ENCODE results near the gene HDAC7. TPM values are rescaled to one million over a fixed set of nuclear protein-coding genes. Genes with fewer than 3 reads are reported as not detected.

Gene HDAC7
- total and polyA plus RNA-seq, 12 donors: 26.9 to 75.6 (median 40.3) TPM

DNA sequence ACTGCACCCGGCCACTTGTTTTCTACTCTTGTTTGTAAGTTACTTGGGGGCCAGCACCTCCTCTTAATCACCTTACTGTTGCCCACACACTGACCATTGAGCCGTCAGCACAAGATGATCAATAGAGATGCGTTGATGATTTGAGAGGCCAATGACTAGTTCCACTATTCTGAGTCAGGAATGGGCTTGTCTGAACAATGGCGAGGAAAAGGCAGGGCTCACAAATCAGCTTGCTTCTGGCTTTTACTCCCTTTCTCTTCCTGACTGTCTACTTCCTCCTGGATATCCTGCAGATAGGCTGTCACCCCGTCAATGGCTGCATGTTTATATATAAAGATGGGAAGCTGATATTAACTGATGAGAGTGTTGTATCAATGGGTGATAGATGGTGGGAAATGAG lies 29.1 kb upstream of the HDAC7 start:
- Histone ChIP-seq H3K36me3 (peaks cover 0 to 56% (median 0%) of the 10 kb centered on the region in 9 donors), H3K4me1 (peaks cover 0 to 8% (median 0%) of the 10 kb centered on the region in 9 donors), H3K9me3 (no peaks in the 10 kb centered on the region), H3K27me3 (no peaks in the 10 kb centered on the region), H3K4me3 (no peak overlapping the region), H3K27ac (no peak overlapping the region)
- DNase-seq: no peak
- TF ChIP-seq, protein P1, sequence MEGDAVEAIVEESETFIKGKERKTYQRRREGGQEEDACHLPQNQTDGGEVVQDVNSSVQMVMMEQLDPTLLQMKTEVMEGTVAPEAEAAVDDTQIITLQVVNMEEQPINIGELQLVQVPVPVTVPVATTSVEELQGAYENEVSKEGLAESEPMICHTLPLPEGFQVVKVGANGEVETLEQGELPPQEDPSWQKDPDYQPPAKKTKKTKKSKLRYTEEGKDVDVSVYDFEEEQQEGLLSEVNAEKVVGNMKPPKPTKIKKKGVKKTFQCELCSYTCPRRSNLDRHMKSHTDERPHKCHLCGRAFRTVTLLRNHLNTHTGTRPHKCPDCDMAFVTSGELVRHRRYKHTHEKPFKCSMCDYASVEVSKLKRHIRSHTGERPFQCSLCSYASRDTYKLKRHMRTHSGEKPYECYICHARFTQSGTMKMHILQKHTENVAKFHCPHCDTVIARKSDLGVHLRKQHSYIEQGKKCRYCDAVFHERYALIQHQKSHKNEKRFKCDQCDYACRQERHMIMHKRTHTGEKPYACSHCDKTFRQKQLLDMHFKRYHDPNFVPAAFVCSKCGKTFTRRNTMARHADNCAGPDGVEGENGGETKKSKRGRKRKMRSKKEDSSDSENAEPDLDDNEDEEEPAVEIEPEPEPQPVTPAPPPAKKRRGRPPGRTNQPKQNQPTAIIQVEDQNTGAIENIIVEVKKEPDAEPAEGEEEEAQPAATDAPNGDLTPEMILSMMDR (IDR thresholded peaks at IDR 0.05): no peak
- intact Hi-C loops (cut with DNase I): no loop called here
- no peak for ATAC-seq
- 66 to 79% methylated on average over 5 of the region's 5 CpGs for WGBS, 2 donors

DNA sequence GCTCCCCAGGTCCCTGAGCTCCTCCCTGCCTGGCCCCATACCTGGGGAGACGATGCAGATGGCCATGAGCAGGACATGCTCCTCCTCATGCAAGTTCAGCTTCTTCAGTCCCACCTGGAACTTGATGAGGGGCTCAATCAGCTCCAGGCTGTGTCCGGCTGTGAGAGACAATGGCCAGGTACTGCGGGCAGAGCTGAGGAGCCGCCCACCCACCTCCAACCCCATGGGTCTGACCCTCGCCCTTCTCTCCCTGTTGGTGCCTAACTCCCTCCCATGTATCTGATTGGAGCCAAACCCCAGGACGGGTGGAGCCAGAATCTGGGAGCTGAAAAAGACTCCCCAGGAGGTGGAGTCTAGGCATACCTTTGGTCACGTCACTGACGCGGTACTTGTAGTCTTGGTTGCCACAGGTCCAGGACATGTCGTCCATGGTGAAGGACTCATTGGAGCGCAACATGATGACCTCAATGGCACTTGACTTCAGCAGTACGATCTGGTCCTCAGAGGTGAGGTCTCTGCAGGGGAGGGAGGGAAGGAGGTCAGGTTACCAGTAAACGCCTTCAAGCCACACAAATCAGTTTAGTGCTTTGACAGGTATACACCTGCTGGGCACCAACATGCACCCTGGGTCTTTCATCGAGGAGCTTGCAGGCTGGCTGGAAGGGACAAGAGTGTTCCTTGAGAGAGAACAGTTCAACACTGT lies 26.7 kb upstream of the HDAC7 start:
- 93 to 94% methylated on average over 14 of the region's 14 CpGs for WGBS, 2 donors
- DNase-seq: no peak

DNA sequence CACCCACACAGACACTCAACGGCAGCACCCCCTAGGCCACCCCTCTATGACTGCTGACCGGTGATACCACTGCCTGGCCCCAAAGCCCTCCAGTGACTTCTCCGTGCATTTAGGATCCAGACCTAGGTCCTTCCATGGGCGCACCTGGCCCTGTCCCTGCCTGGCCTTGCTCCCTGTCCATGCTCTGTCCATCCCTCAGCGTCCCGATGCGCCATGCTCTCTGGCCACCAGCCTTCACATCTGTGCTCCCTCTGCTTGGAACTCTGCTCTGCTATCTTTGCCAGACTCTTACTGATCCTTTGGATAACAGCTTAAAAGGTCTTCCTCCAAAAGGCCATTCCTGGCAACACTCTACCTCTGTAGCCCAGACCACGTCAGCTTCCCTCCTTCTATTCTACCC lies 25.4 kb upstream of the HDAC7 start:
- TF ChIP-seq, protein P1 (IDR thresholded peaks at IDR 0.05): no peak
- intact Hi-C loops (cut with DNase I): no loop called here

More for the DNA sequence above, 26.7 kb upstream of the HDAC7 start:
- intact Hi-C loops (cut with DNase I): no loop called here
- no peaks in the 10 kb centered on the region for H3K9me3 ChIP-seq
- no peaks in the 10 kb centered on the region for H3K27me3 ChIP-seq
- TF ChIP-seq, protein P1 (IDR thresholded peaks at IDR 0.05): no peak
- ATAC-seq: no peak
- peaks cover 0 to 8% (median 0%) of the 10 kb centered on the region in 9 donors for H3K4me1 ChIP-seq
- H3K4me3 ChIP-seq: no peak overlapping the region
- peaks cover 0 to 39% (median 0%) of the 10 kb centered on the region in 9 donors for H3K36me3 ChIP-seq
- H3K27ac ChIP-seq: no peak overlapping the region

DNA sequence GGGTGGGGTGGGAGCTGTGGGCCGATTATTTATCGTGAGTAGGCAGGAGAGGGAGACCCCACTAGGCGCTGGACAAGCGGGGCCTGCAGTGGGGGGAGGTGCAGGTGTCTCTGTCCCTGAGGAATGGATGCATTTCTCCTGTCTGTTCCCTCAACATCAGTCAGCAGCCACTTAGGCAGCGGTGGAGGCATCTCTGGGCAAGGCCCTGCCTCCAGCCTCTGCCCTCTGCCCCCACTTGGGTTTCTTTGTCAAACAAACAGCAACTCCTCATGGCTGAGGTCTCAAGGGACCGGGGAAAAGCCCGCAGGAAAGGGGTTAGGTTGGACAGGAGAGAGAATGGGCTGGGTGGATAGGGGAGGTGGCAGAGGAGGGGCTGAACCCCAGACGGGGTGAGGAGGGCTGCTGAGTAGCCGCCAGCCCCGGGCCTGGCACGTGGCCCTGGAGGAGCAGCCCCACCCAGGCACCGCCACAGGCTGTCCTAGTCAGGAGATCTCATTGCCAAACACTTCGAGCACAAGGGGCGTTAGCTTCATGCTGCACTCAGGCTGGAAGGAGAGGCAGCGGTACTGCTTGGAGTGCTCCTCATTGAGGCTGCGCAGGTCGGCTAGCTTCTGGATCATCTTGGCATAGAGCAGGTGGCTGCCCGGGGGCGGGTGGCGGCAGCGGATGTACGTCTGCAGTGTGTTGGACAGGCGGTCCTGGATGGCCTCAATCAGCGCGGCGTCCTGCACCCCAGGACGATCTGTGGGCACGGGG lies 24.7 kb upstream of the HDAC7 start:
- peak in 3 of 8 donors; percentile 16 to 45 (median 38) for ATAC-seq

More for the DNA sequence above, 25.4 kb upstream of the HDAC7 start:
- WGBS, 2 donors: 96 to 97% methylated on average over 8 of the region's 8 CpGs
- Histone ChIP-seq H3K27me3 (no peaks in the 10 kb centered on the region), H3K9me3 (no peaks in the 10 kb centered on the region), H3K27ac (no peak overlapping the region), H3K4me1 (peaks cover 0 to 8% (median 0%) of the 10 kb centered on the region in 9 donors), H3K4me3 (no peak overlapping the region), H3K36me3 (peaks cover 0 to 38% (median 0%) of the 10 kb centered on the region in 9 donors)
- no peak for DNase-seq
- no peak for ATAC-seq

More for the DNA sequence above, 24.7 kb upstream of the HDAC7 start:
- H3K4me1 ChIP-seq: peaks cover 0 to 8% (median 0%) of the 10 kb centered on the region in 9 donors
- intact Hi-C loops (cut with DNase I): loop anchor here in 1 of 10 donors (5.0 kb wide), 1 partner anchor 197 kb away; no protein-coding TSS in a partner anchor
- no peaks in the 10 kb centered on the region for H3K9me3 ChIP-seq
- no peak overlapping the region for H3K27ac ChIP-seq
- WGBS, 2 donors: 75 to 81% methylated on average over 26 to 28 of the region's 28 CpGs
- no peak overlapping the region for H3K4me3 ChIP-seq
- no peak for DNase-seq
- peaks cover 0 to 38% (median 0%) of the 10 kb centered on the region in 9 donors for H3K36me3 ChIP-seq
- TF ChIP-seq, protein P1 (IDR thresholded peaks at IDR 0.05): no peak
- H3K27me3 ChIP-seq: no peaks in the 10 kb centered on the region
